NCI-H128 (cell line): Measurements from ENCODE around the gene CTBP2.
"Not testable (repeated sequence)": the region's sequence is repeated elsewhere in the genome, so short reads cannot be mapped to it uniquely, and the experiment has no call there.

Experiments used
- DNase-seq: peaks from one replicate; lab custom pipeline; 2025; ENCODE audit not compliant: unreplicated experiment; lab: John Stamatoyannopoulos, UW

CTBP2 gene

GRCh38 chr10:125186431-125187170 lies 26.2 kb upstream of the CTBP2 start:
- no peak for DNase-seq

- DNase-seq = not testable (repeated sequence)
Measured at GRCh38 chr10:125179107-125179506, 18.7 kb upstream of the CTBP2 start.

- DNase-seq = no peak
Measured at GRCh38 chr10:125177641-125178640, 17.6 kb upstream of the CTBP2 start.

GRCh38 chr10:125175807-125176206 lies 15.4 kb upstream of the CTBP2 start:
- DNase-seq = no peak

GRCh38 chr10:125174360-125174759 lies 14.0 kb upstream of the CTBP2 start:
- DNase-seq = no peak

- no peak for DNase-seq
Measured at GRCh38 chr10:125172694-125173093, 12.3 kb upstream of the CTBP2 start.

GRCh38 chr10:125171402-125172306 lies 11.3 kb upstream of the CTBP2 start:
- no peak for DNase-seq

- DNase-seq = no peak
Measured at GRCh38 chr10:125169915-125170314, 9.6 kb upstream of the CTBP2 start.

- DNase-seq = no peak
Measured at GRCh38 chr10:125169279-125169678, 8.9 kb upstream of the CTBP2 start.

GRCh38 chr10:125166658-125167057 lies 6.3 kb upstream of the CTBP2 start:
- DNase-seq = no peak

- DNase-seq = no peak
Measured at GRCh38 chr10:125165584-125166573, 5.5 kb upstream of the CTBP2 start.

GRCh38 chr10:125164421-125164820 lies 4.1 kb upstream of the CTBP2 start:
- DNase-seq = no peak

- no peak for DNase-seq
Measured at GRCh38 chr10:125163803-125164202, 3.4 kb upstream of the CTBP2 start.

GRCh38 chr10:125163312-125163711 lies 2.9 kb upstream of the CTBP2 start:
- DNase-seq = not testable (repeated sequence)

GRCh38 chr10:125162120-125162931 lies 2.0 kb upstream of the CTBP2 start:
- no peak for DNase-seq

- no peak for DNase-seq
Measured at GRCh38 chr10:125161707-125162119, 1.4 kb upstream of the CTBP2 start.

- peak; percentile 35 for DNase-seq
Measured at GRCh38 chr10:125160856-125161706, 718 bp upstream of the CTBP2 start.

GRCh38 chr10:125159486-125159931 lies 854 bp downstream of the CTBP2 start:
- no peak for DNase-seq
